Esophagus muscularis mucosa (tissue), 3 donors: ENCODE results near the gene ZNFX1.

Experiments used
- POLR2A ChIP-seq: fragments of 450-650 bp; IDR thresholded peaks from one replicate; pipeline ENCODE4 v1.6.1; 2017; ENCODE audit warnings: antibody characterized with exemption, moderate library complexity, mild to moderate bottlenecking, low read depth
- POLR2AphosphoS5 ChIP-seq, 2 donors: sonication (generic); formaldehyde crosslinking; IDR thresholded peaks; one replicate each; pipeline ENCODE4 v1.6.1; 2017; ENCODE audit warnings: antibody characterized with exemption in 2 of 2
- TF ChIP-seq, protein P1 (sequence below), 3 experiments: fragments of 200-600 bp in 2 of 3; fragments of 450-650 bp in 1 of 3; sonication (generic) in 2 of 3; IDR thresholded peaks; one replicate each; pipeline ENCODE4 v1.5.1; 2017 to 2019; ENCODE audit warnings: antibody characterized with exemption in 3 of 3, mild to moderate bottlenecking in 2 of 3, moderate library complexity in 1 of 3

DNA sequence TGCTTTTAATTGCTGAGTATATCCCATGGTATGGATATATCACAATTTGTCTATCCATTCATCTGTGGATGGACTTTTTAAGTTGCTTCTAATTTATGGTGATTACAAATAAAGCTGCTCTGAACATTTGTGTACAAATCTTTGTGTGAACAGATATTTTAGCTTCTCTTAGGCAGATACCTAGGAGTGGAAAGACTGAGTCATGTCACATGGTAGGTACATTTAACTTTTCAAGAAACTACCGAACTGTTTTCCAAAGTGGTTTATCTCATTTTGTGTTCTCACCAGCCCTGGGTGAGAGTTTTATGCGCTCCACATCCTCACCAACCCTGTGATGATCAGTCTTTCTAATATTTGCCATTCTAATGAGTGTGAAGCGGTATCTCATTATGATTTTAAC, 31.0 kb upstream of the ZNFX1 start:
- TF ChIP-seq, protein P1, sequence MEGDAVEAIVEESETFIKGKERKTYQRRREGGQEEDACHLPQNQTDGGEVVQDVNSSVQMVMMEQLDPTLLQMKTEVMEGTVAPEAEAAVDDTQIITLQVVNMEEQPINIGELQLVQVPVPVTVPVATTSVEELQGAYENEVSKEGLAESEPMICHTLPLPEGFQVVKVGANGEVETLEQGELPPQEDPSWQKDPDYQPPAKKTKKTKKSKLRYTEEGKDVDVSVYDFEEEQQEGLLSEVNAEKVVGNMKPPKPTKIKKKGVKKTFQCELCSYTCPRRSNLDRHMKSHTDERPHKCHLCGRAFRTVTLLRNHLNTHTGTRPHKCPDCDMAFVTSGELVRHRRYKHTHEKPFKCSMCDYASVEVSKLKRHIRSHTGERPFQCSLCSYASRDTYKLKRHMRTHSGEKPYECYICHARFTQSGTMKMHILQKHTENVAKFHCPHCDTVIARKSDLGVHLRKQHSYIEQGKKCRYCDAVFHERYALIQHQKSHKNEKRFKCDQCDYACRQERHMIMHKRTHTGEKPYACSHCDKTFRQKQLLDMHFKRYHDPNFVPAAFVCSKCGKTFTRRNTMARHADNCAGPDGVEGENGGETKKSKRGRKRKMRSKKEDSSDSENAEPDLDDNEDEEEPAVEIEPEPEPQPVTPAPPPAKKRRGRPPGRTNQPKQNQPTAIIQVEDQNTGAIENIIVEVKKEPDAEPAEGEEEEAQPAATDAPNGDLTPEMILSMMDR (IDR thresholded peaks at IDR 0.05), result no peak
- no peak for TF ChIP-seq POLR2A
- no peak for TF ChIP-seq POLR2AphosphoS5 (IDR thresholded peaks at IDR 0.05)
